Transverse colon (tissue), 4 donors: ENCODE results near the gene WDR35. TPM values are rescaled to one million over a fixed set of nuclear protein-coding genes. Genes with fewer than 3 reads are reported as not detected.

Experiments
- DNase-seq: peaks from one replicate; pipeline ENCODE4 v3.0.0-alpha.2; 2019
- H3K27ac ChIP-seq, 4 donors: fragments of 200-600 bp; sonication (generic); 2 replicates each; pipeline ENCODE4 v1.5.1; 2016 to 2018; ENCODE audit warnings: inconsistent platforms in 4 of 4
- H3K27me3 ChIP-seq: fragments of 200-600 bp; sonication (generic); 2 replicates; pipeline ENCODE4 v1.5.1; 2017; ENCODE audit warnings: inconsistent platforms
- H3K36me3 ChIP-seq, 4 donors: fragments of 200-600 bp; sonication (generic); 2 replicates each; pipeline ENCODE4 v1.5.1; 2017 to 2019; ENCODE audit warnings: inconsistent platforms in 4 of 4
- H3K4me1 ChIP-seq, 4 donors: fragments of 200-600 bp; sonication (generic); 2 replicates each; pipeline ENCODE4 v1.5.1; 2017 to 2020; ENCODE audit warnings: inconsistent platforms in 4 of 4
- H3K4me3 ChIP-seq, 4 donors: fragments of 200-600 bp; sonication (generic); 1 replicate in 1 of 4; 2 replicates in 3 of 4; pipeline versions ENCODE4 v1.5.1 to v1.6.1; 2017 to 2019; ENCODE audit warnings: inconsistent platforms in 4 of 4
- H3K9me3 ChIP-seq, 2 donors: fragments of 200-600 bp; sonication (generic); 2 replicates each; pipeline ENCODE4 v1.5.1; 2017 to 2019; ENCODE audit warnings: inconsistent platforms in 2 of 2
- CTCF ChIP-seq, 5 experiments: fragments of 200-600 bp in 3 of 5; fragments of 450-650 bp in 2 of 5; sonication (generic) in 3 of 5; IDR thresholded peaks; 1 replicate in 2 of 5; 2 replicates in 3 of 5; pipeline ENCODE4 v1.5.1; 2016 to 2017; ENCODE audit warnings: antibody characterized with exemption in 5 of 5, inconsistent platforms in 3 of 5, mild to moderate bottlenecking in 2 of 5, moderate library complexity in 1 of 5
- EP300 ChIP-seq: sonication (generic); formaldehyde crosslinking; IDR thresholded peaks from one replicate; pipeline ENCODE4 v1.6.1; 2017; ENCODE audit warnings: antibody characterized with exemption, low read depth
- POLR2A ChIP-seq: fragments of 450-650 bp; IDR thresholded peaks from one replicate; pipeline ENCODE4 v1.6.1; 2016; ENCODE audit warnings: antibody characterized with exemption, mild to moderate bottlenecking, moderate library complexity
- POLR2AphosphoS5 ChIP-seq, 3 donors: sonication (generic); formaldehyde crosslinking; IDR thresholded peaks; one replicate each; pipeline ENCODE4 v1.6.1; 2016; ENCODE audit warnings: antibody characterized with exemption in 3 of 3
- WGBS, 2 donors: methylation state at CpG; one replicate each; pipeline ENCODE4 v1.1.5; 2018; ENCODE audit warnings: low coverage in 1 of 2; 5-methylcytosine and 5-hydroxymethylcytosine counted together
- in situ Hi-C, 4 donors: fragments of 200-750 bp; cut with MboI; loops; one replicate each; pipeline versions ENCODE4 v1.15.0 to v1.15.1; 2017; ENCODE audit warnings: low sequenced_read_pairs in 3 of 4, low pct_ligation_motif_present in 1 of 4, low pct_unique_long_range_greater_than_20kb in 1 of 4
- intact Hi-C: fragments of 100-400 bp; cut with DNase I; formaldehyde crosslinking; loops from one replicate; pipeline ENCODE4 v1.15.1; 2023; ENCODE audit warnings: low total_unique reads
- total RNA-seq, 4 donors: library from RNA; depleted of rRNA; stranded (reverse); fragments of >200 nt; gene quantifications; one replicate each; pipeline ENCODE4 v1.1.0, GENCODE V29; 2016

Gene WDR35
- total RNA-seq, 4 donors from 2014 or later: 0.37 to 4.8 (median 2.0) TPM

- Histone ChIP-seq H3K9me3 (peaks cover 0 to 5% of the 10 kb centered on the region in 2 donors), H3K36me3 (no peaks in the 10 kb centered on the region), H3K27me3 (no peaks in the 10 kb centered on the region), H3K27ac (no peak overlapping the region), H3K4me1 (no peaks in the 10 kb centered on the region), H3K4me3 (no peak overlapping the region)
- 82 to 90% methylated on average over 2 to 4 of the region's 4 CpGs for WGBS, 2 donors
- in situ Hi-C loops (loop anchor here in 3 of 4 donors (5.0 to 10.0 kb wide), 2 partner anchors 73 to 75 kb away; no protein-coding TSS in a partner anchor), intact Hi-C loops (no loop called here)
- DNase-seq: no peak
- TF ChIP-seq POLR2AphosphoS5 (IDR thresholded peaks at IDR 0.05): no peak
- no peak for TF ChIP-seq POLR2A
- TF ChIP-seq EP300: no peak
- TF ChIP-seq CTCF (IDR thresholded peaks at IDR 0.05): no peak
These were observed 29.8 kb upstream of the WDR35 start for GRCh38 chr2:20019747-20020146.

GRCh38 chr2:20018601-20019152, 28.8 kb upstream of the WDR35 start:
- in situ Hi-C loops (loop anchor here in 3 of 4 donors (5.0 to 10.0 kb wide), 2 partner anchors 74 to 76 kb away; no protein-coding TSS in a partner anchor), intact Hi-C loops (no loop called here)
- TF ChIP-seq POLR2AphosphoS5 (IDR thresholded peaks at IDR 0.05) (no peak), EP300 (no peak), CTCF (IDR thresholded peaks at IDR 0.05) (no peak), POLR2A (no peak)

DNA sequence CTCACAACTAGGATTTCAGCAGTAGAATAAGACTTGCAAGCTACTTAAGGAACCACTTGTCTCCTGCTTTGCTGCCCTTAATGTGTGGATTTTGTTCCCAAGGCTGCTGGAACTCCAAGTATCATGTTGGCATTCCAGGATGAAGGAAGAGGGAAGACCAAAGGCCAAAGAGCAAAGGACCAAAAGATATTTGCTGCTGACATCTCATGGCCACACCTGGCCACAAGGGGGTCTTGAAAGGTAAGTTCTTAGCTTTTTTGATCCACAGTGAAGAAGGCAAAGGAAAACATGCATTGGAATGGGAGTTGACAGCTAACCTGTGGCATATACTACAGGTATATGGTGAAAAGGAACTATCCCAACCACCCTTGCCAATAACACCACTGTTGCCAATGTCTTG, 26.4 kb upstream of the WDR35 start:
- H3K4me3 ChIP-seq: no peak overlapping the region
- no peak overlapping the region for H3K27ac ChIP-seq
- TF ChIP-seq POLR2A (no peak), CTCF (IDR thresholded peaks at IDR 0.05) (no peak), POLR2AphosphoS5 (IDR thresholded peaks at IDR 0.05) (no peak), EP300 (no peak)
- in situ Hi-C loops: loop anchor here in 3 of 4 donors (5.0 to 10.0 kb wide), 2 partner anchors 76 to 78 kb away; no protein-coding TSS in a partner anchor
- peaks cover 0 to 13% (median 10%) of the 10 kb centered on the region in 4 donors for H3K4me1 ChIP-seq
- intact Hi-C loops: no loop called here
- no peak for DNase-seq
- peaks cover 0 to 1% of the 10 kb centered on the region in 2 donors for H3K9me3 ChIP-seq
- H3K27me3 ChIP-seq: peaks cover 20% of the 10 kb centered on the region
- H3K36me3 ChIP-seq: no peaks in the 10 kb centered on the region

More at GRCh38 chr2:20018601-20019152, 28.8 kb upstream of the WDR35 start:
- 86 to 94% methylated on average over 1 to 2 of the region's 2 CpGs for WGBS, 2 donors
- no peak overlapping the region for H3K4me3 ChIP-seq
- H3K27me3 ChIP-seq: no peaks in the 10 kb centered on the region
- peaks cover 0 to 5% of the 10 kb centered on the region in 2 donors for H3K9me3 ChIP-seq
- H3K36me3 ChIP-seq: no peaks in the 10 kb centered on the region
- H3K4me1 ChIP-seq: no peaks in the 10 kb centered on the region
- DNase-seq: no peak
- no peak overlapping the region for H3K27ac ChIP-seq

DNA sequence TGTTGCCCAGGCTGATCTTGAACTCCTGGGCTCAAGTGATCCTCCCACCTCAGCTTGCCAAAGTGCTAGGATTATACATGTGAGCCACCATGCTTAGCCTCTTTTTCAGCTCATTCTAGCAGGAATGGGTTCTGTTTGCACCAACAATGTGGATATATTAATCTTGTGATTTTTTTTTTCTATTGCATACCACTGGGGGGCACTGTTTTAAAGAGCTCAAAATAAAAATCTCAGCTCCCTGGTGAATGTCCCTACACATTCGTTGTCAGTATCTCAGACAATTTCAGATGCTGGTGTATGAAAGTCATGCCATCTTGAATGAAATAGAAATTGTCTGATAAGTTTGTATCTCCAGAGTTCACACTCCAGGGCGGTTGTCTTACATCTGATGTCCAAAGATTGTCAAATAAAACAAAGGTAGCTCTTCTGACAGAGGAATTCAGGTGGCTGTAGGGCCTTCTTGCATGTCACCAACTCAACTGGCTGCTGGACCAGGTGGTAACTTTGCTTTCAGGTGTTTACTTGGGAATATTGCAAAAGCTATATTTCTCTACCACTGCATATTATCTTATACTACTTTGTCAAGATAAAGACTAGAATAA, 25.7 kb upstream of the WDR35 start:
- TF ChIP-seq EP300 (no peak), CTCF (IDR thresholded peaks at IDR 0.05) (peak; percentile 60 to 75 (median 66))
- no peaks in the 10 kb centered on the region for H3K36me3 ChIP-seq
- DNase-seq: no peak
- peaks cover 28% of the 10 kb centered on the region for H3K27me3 ChIP-seq
- in situ Hi-C loops (loop anchor here in 3 of 4 donors (5.0 to 10.0 kb wide), 2 partner anchors 77 to 79 kb away; no protein-coding TSS in a partner anchor), intact Hi-C loops (loop anchor here (2.0 kb wide), 1 partner anchor 83 kb away; no protein-coding TSS in a partner anchor)
- peaks cover 0 to 13% (median 10%) of the 10 kb centered on the region in 4 donors for H3K4me1 ChIP-seq
- WGBS, 2 donors: 0 to 19% methylated on average over 2 of the region's 2 CpGs
- no peaks in the 10 kb centered on the region for H3K9me3 ChIP-seq
- no peak overlapping the region for H3K4me3 ChIP-seq
- H3K27ac ChIP-seq: no peak overlapping the region
